Neural cell (in vitro differentiated cells): ENCODE data around the gene METTL2B.
"Not testable (repeated sequence)": the region's sequence is repeated elsewhere in the genome, so short reads cannot be mapped to it uniquely, and the experiment has no call there.

Experiments used
- CTCF ChIP-seq: fragments of 450-650 bp; IDR thresholded peaks from 2 replicates; pipeline ENCODE4 v1.5.1; 2014; ENCODE audit warnings: antibody characterized with exemption, mild to moderate bottlenecking, moderate library complexity; ENCODE audit not compliant: poor library complexity, severe bottlenecking
- REST ChIP-seq: IDR thresholded peaks from 2 replicates; pipeline ENCODE4 v1.6.1; 2012; ENCODE audit warnings: borderline replicate concordance

- TF ChIP-seq CTCF, REST: not testable (repeated sequence)
Observed at GRCh38 chr7:128523932-128524524, 47.5 kb downstream of the METTL2B start.
